T-helper 17 cell (primary cell): Measurements from ENCODE around the gene ARMC3. TPM values are rescaled to one million over a fixed set of nuclear protein-coding genes. Genes with fewer than 3 reads are reported as not detected.
"Not testable (repeated sequence)": the region's sequence is repeated elsewhere in the genome, so short reads cannot be mapped to it uniquely, and the experiment has no call there.

Experiments used
- ATAC-seq: fragments of 150-1000 bp; cut with Tn5 transposase; 2 replicates; pipeline ENCODE4 v1.10.0; 2021; ENCODE audit warnings: mild to moderate bottlenecking, moderate library complexity
- DNase-seq, 3 donors: peaks; one replicate each; pipeline versions ENCODE4 v3.0.0 to v3.0.0-alpha.2; 2020 to 2021
- H3K9me3 ChIP-seq: one replicate; pipeline ENCODE4 v1.7.0; 2013; ENCODE audit warnings: low read length, mild to moderate bottlenecking; ENCODE audit not compliant: control insufficient read depth, poor library complexity, severe bottlenecking
- H3K27ac Mint-ChIP-seq: one replicate; pipeline ENCODE4 v1.8.0; 2022; ENCODE audit warnings: mild to moderate bottlenecking, moderate library complexity, mixed read lengths
- H3K27me3 Mint-ChIP-seq: one replicate; pipeline ENCODE4 v1.8.0; 2022; ENCODE audit warnings: mixed read lengths
- H3K36me3 Mint-ChIP-seq: one replicate; pipeline ENCODE4 v1.8.0; 2022; ENCODE audit warnings: low read depth, mixed read lengths
- H3K4me1 Mint-ChIP-seq: one replicate; pipeline ENCODE4 v1.8.0; 2022; ENCODE audit warnings: mild to moderate bottlenecking, mixed read lengths
- H3K4me3 Mint-ChIP-seq: one replicate; pipeline ENCODE4 v1.8.0; 2022; ENCODE audit warnings: mild to moderate bottlenecking, moderate library complexity, mixed read lengths
- total RNA-seq, 4 donors: library from RNA in 2 of 4; stranded (reverse) in 2 of 4; gene quantifications; one replicate each; pipeline ENCODE4 v1.2.3 and lab custom pipeline; 2022 to 2026

Gene ARMC3
- total RNA-seq, 2 donors from 2014 or later, result 5.0 TPM; not detected in 1

- no peak for DNase-seq
- peaks cover 61% of the 10 kb centered on the region for H3K27me3 Mint-ChIP-seq
- no peak for ATAC-seq
- no peaks in the 10 kb centered on the region for H3K9me3 ChIP-seq
- H3K4me3 Mint-ChIP-seq, result no peak overlapping the region
- no peaks in the 10 kb centered on the region for H3K36me3 Mint-ChIP-seq
- H3K4me1 Mint-ChIP-seq, result no peaks in the 10 kb centered on the region
- no peak overlapping the region for H3K27ac Mint-ChIP-seq
Measured at GRCh38 chr10:23048191-23048590, 120.3 kb downstream of the ARMC3 start.

GRCh38 chr10:23051278-23051677, 123.4 kb downstream of the ARMC3 start:
- Mint-ChIP-seq H3K36me3 (no peaks in the 10 kb centered on the region), H3K4me3 (no peak overlapping the region), H3K4me1 (no peaks in the 10 kb centered on the region), H3K27me3 (peaks cover 57% of the 10 kb centered on the region), H3K27ac (no peak overlapping the region)
- no peaks in the 10 kb centered on the region for H3K9me3 ChIP-seq
- DNase-seq, result no peak
- no peak for ATAC-seq

GRCh38 chr10:23051855-23052331, 124.0 kb downstream of the ARMC3 start:
- H3K9me3 ChIP-seq, result no peaks in the 10 kb centered on the region
- no peaks in the 10 kb centered on the region for H3K4me1 Mint-ChIP-seq
- H3K27ac Mint-ChIP-seq, result no peak overlapping the region
- no peaks in the 10 kb centered on the region for H3K36me3 Mint-ChIP-seq
- DNase-seq, result no peak
- H3K27me3 Mint-ChIP-seq, result peaks cover 64% of the 10 kb centered on the region
- no peak for ATAC-seq
- no peak overlapping the region for H3K4me3 Mint-ChIP-seq

GRCh38 chr10:23053036-23053435, 125.2 kb downstream of the ARMC3 start:
- DNase-seq, result no peak
- Mint-ChIP-seq H3K36me3 (no peaks in the 10 kb centered on the region), H3K4me1 (no peaks in the 10 kb centered on the region), H3K27me3 (peaks cover 60% of the 10 kb centered on the region), H3K4me3 (no peak overlapping the region), H3K27ac (no peak overlapping the region)
- no peaks in the 10 kb centered on the region for H3K9me3 ChIP-seq
- no peak for ATAC-seq

GRCh38 chr10:23055424-23056185, 127.8 kb downstream of the ARMC3 start:
- DNase-seq (no peak), ATAC-seq (no peak)
- Mint-ChIP-seq H3K27ac (no peak overlapping the region), H3K4me1 (no peaks in the 10 kb centered on the region), H3K27me3 (peaks cover 50% of the 10 kb centered on the region), H3K4me3 (no peak overlapping the region), H3K36me3 (no peaks in the 10 kb centered on the region)
- H3K9me3 ChIP-seq, result no peaks in the 10 kb centered on the region

GRCh38 chr10:23056186-23056579, 128.3 kb downstream of the ARMC3 start:
- H3K9me3 ChIP-seq, result no peaks in the 10 kb centered on the region
- H3K27me3 Mint-ChIP-seq, result peaks cover 50% of the 10 kb centered on the region
- DNase-seq, result no peak
- no peaks in the 10 kb centered on the region for H3K36me3 Mint-ChIP-seq
- H3K4me3 Mint-ChIP-seq, result no peak overlapping the region
- ATAC-seq, result no peak
- H3K27ac Mint-ChIP-seq, result no peak overlapping the region
- H3K4me1 Mint-ChIP-seq, result no peaks in the 10 kb centered on the region

GRCh38 chr10:23058366-23058765, 130.5 kb downstream of the ARMC3 start:
- no peak overlapping the region for H3K27ac Mint-ChIP-seq
- H3K36me3 Mint-ChIP-seq, result no peaks in the 10 kb centered on the region
- H3K9me3 ChIP-seq, result no peaks in the 10 kb centered on the region
- no peaks in the 10 kb centered on the region for H3K4me1 Mint-ChIP-seq
- DNase-seq, result no peak
- H3K4me3 Mint-ChIP-seq, result no peak overlapping the region
- no peak for ATAC-seq
- H3K27me3 Mint-ChIP-seq, result peaks cover 31% of the 10 kb centered on the region

- Mint-ChIP-seq H3K4me1 (no peaks in the 10 kb centered on the region), H3K27ac (no peak overlapping the region), H3K27me3 (peaks cover 27% of the 10 kb centered on the region), H3K4me3 (no peak overlapping the region), H3K36me3 (no peaks in the 10 kb centered on the region)
- DNase-seq (no peak), ATAC-seq (no peak)
- no peaks in the 10 kb centered on the region for H3K9me3 ChIP-seq
Measured at GRCh38 chr10:23060918-23061317, 133.1 kb downstream of the ARMC3 start.

GRCh38 chr10:23063045-23063972, 135.5 kb downstream of the ARMC3 start:
- Mint-ChIP-seq H3K4me3 (no peak overlapping the region), H3K4me1 (peaks cover 3% of the 10 kb centered on the region), H3K27me3 (peaks cover 18% of the 10 kb centered on the region), H3K27ac (no peak overlapping the region), H3K36me3 (no peaks in the 10 kb centered on the region)
- H3K9me3 ChIP-seq, result no peaks in the 10 kb centered on the region
- DNase-seq (no peak), ATAC-seq (no peak)

- no peaks in the 10 kb centered on the region for H3K9me3 ChIP-seq
- Mint-ChIP-seq H3K36me3 (no peaks in the 10 kb centered on the region), H3K4me3 (no peak overlapping the region), H3K27ac (no peak overlapping the region), H3K4me1 (peaks cover 4% of the 10 kb centered on the region), H3K27me3 (peaks cover 22% of the 10 kb centered on the region)
- ATAC-seq, result no peak
- no peak for DNase-seq
Measured at GRCh38 chr10:23063973-23064812, 136.3 kb downstream of the ARMC3 start.

- H3K27me3 Mint-ChIP-seq, result peaks cover 28% of the 10 kb centered on the region
- not testable (repeated sequence) for DNase-seq, H3K27ac Mint-ChIP-seq, H3K9me3 ChIP-seq, H3K4me1 Mint-ChIP-seq, H3K36me3 Mint-ChIP-seq, ATAC-seq, H3K4me3 Mint-ChIP-seq
Measured at GRCh38 chr10:23064813-23065114, 136.9 kb downstream of the ARMC3 start.

- DNase-seq, result no peak
- no peak overlapping the region for H3K4me3 Mint-ChIP-seq
- H3K4me1 Mint-ChIP-seq, result peaks cover 4% of the 10 kb centered on the region
- peaks cover 28% of the 10 kb centered on the region for H3K27me3 Mint-ChIP-seq
- ATAC-seq, result no peak
- H3K9me3 ChIP-seq, result no peaks in the 10 kb centered on the region
- H3K27ac Mint-ChIP-seq, result no peak overlapping the region
- no peaks in the 10 kb centered on the region for H3K36me3 Mint-ChIP-seq
Measured at GRCh38 chr10:23065181-23065948, 137.5 kb downstream of the ARMC3 start.
